T-helper 1 cell treated with Interleukin-12 subunit alpha and Interleukin-12 subunit beta and Interleukin-4 antibody, amounts not matched to agents 30 μg/mL and 1 μg/mL, for 36 hours (primary cell): Measurements from ENCODE around the gene IL1RN.

ENCODE experiments used
- H3K27ac Mint-ChIP-seq: one replicate; pipeline ENCODE4 v1.8.0; 2021; ENCODE audit warnings: mild to moderate bottlenecking, mixed read lengths
- H3K27me3 Mint-ChIP-seq: one replicate; pipeline ENCODE4 v1.8.0; 2021; ENCODE audit warnings: low read depth, mixed read lengths
- H3K36me3 Mint-ChIP-seq: one replicate; pipeline ENCODE4 v1.8.0; 2021; ENCODE audit warnings: low read depth, mixed read lengths
- H3K4me1 Mint-ChIP-seq: one replicate; pipeline ENCODE4 v1.8.0; 2021; ENCODE audit warnings: low read depth, mixed read lengths
- H3K4me3 Mint-ChIP-seq: one replicate; pipeline ENCODE4 v1.8.0; 2021; ENCODE audit warnings: mild to moderate bottlenecking, moderate library complexity, mixed read lengths
- H3K9me3 Mint-ChIP-seq: one replicate; pipeline ENCODE4 v1.8.0; 2021; ENCODE audit warnings: mixed read lengths

Gene IL1RN

GRCh38 chr2:113129519-113130078, 2.2 kb downstream of the IL1RN start:
- H3K4me3 Mint-ChIP-seq: no peak overlapping the region
- H3K9me3 Mint-ChIP-seq: no peaks in the 10 kb centered on the region
- no peak overlapping the region for H3K27ac Mint-ChIP-seq
- H3K36me3 Mint-ChIP-seq: no peaks in the 10 kb centered on the region
- no peaks in the 10 kb centered on the region for H3K27me3 Mint-ChIP-seq
- peaks cover 23% of the 10 kb centered on the region for H3K4me1 Mint-ChIP-seq

GRCh38 chr2:113131352-113132185, 4.2 kb downstream of the IL1RN start:
- Mint-ChIP-seq H3K4me1 (peaks cover 21% of the 10 kb centered on the region), H3K36me3 (no peaks in the 10 kb centered on the region), H3K4me3 (no peak overlapping the region), H3K27ac (no peak overlapping the region), H3K9me3 (no peaks in the 10 kb centered on the region), H3K27me3 (no peaks in the 10 kb centered on the region)

GRCh38 chr2:113132414-113133021, 5.1 kb downstream of the IL1RN start:
- H3K4me3 Mint-ChIP-seq: no peak overlapping the region
- H3K9me3 Mint-ChIP-seq: no peaks in the 10 kb centered on the region
- no peak overlapping the region for H3K27ac Mint-ChIP-seq
- H3K27me3 Mint-ChIP-seq: no peaks in the 10 kb centered on the region
- peaks cover 22% of the 10 kb centered on the region for H3K4me1 Mint-ChIP-seq
- no peaks in the 10 kb centered on the region for H3K36me3 Mint-ChIP-seq

GRCh38 chr2:113133704-113134598, 6.6 kb downstream of the IL1RN start:
- H3K9me3 Mint-ChIP-seq: no peaks in the 10 kb centered on the region
- H3K4me1 Mint-ChIP-seq: peaks cover 33% of the 10 kb centered on the region
- H3K27me3 Mint-ChIP-seq: no peaks in the 10 kb centered on the region
- H3K4me3 Mint-ChIP-seq: no peak overlapping the region
- peak overlapping the region; percentile 33 for H3K27ac Mint-ChIP-seq
- H3K36me3 Mint-ChIP-seq: no peaks in the 10 kb centered on the region

GRCh38 chr2:113134717-113135116, 7.3 kb downstream of the IL1RN start:
- no peaks in the 10 kb centered on the region for H3K27me3 Mint-ChIP-seq
- H3K4me1 Mint-ChIP-seq: peaks cover 39% of the 10 kb centered on the region
- H3K27ac Mint-ChIP-seq: no peak overlapping the region
- no peak overlapping the region for H3K4me3 Mint-ChIP-seq
- no peaks in the 10 kb centered on the region for H3K9me3 Mint-ChIP-seq
- H3K36me3 Mint-ChIP-seq: no peaks in the 10 kb centered on the region

- Mint-ChIP-seq H3K27ac (no peak overlapping the region), H3K36me3 (no peaks in the 10 kb centered on the region), H3K9me3 (no peaks in the 10 kb centered on the region), H3K4me3 (no peak overlapping the region), H3K4me1 (peaks cover 39% of the 10 kb centered on the region), H3K27me3 (no peaks in the 10 kb centered on the region)
Measured at GRCh38 chr2:113135317-113135716, 7.9 kb downstream of the IL1RN start.

- H3K27me3 Mint-ChIP-seq: no peaks in the 10 kb centered on the region
- H3K9me3 Mint-ChIP-seq: no peaks in the 10 kb centered on the region
- no peaks in the 10 kb centered on the region for H3K36me3 Mint-ChIP-seq
- peaks cover 39% of the 10 kb centered on the region for H3K4me1 Mint-ChIP-seq
- H3K27ac Mint-ChIP-seq: no peak overlapping the region
- no peak overlapping the region for H3K4me3 Mint-ChIP-seq
Measured at GRCh38 chr2:113136828-113137775, 9.7 kb downstream of the IL1RN start.

- no peaks in the 10 kb centered on the region for H3K36me3 Mint-ChIP-seq
- H3K27me3 Mint-ChIP-seq: peaks cover 2% of the 10 kb centered on the region
- no peaks in the 10 kb centered on the region for H3K9me3 Mint-ChIP-seq
- H3K4me3 Mint-ChIP-seq: no peak overlapping the region
- no peak overlapping the region for H3K27ac Mint-ChIP-seq
- peaks cover 39% of the 10 kb centered on the region for H3K4me1 Mint-ChIP-seq
Measured at GRCh38 chr2:113137827-113138226, 10.4 kb downstream of the IL1RN start.

GRCh38 chr2:113138428-113139322, 11.3 kb downstream of the IL1RN start:
- H3K36me3 Mint-ChIP-seq: no peaks in the 10 kb centered on the region
- peaks cover 4% of the 10 kb centered on the region for H3K27me3 Mint-ChIP-seq
- H3K27ac Mint-ChIP-seq: peak overlapping the region; percentile 7
- no peaks in the 10 kb centered on the region for H3K9me3 Mint-ChIP-seq
- peak overlapping the region; percentile 26 for H3K4me3 Mint-ChIP-seq
- peaks cover 33% of the 10 kb centered on the region for H3K4me1 Mint-ChIP-seq

- peaks cover 22% of the 10 kb centered on the region for H3K4me1 Mint-ChIP-seq
- no peak overlapping the region for H3K4me3 Mint-ChIP-seq
- H3K27ac Mint-ChIP-seq: no peak overlapping the region
- H3K36me3 Mint-ChIP-seq: peaks cover 4% of the 10 kb centered on the region
- peaks cover 24% of the 10 kb centered on the region for H3K27me3 Mint-ChIP-seq
- H3K9me3 Mint-ChIP-seq: peaks cover 8% of the 10 kb centered on the region
Measured at GRCh38 chr2:113141451-113141850, 14.1 kb downstream of the IL1RN start.

- Mint-ChIP-seq H3K4me1 (peaks cover 17% of the 10 kb centered on the region), H3K4me3 (no peak overlapping the region), H3K27ac (no peak overlapping the region), H3K27me3 (peaks cover 26% of the 10 kb centered on the region), H3K9me3 (peaks cover 8% of the 10 kb centered on the region), H3K36me3 (peaks cover 4% of the 10 kb centered on the region)
Measured at GRCh38 chr2:113142290-113142689, 14.9 kb downstream of the IL1RN start.

- H3K9me3 Mint-ChIP-seq: peaks cover 8% of the 10 kb centered on the region
- H3K4me1 Mint-ChIP-seq: peaks cover 3% of the 10 kb centered on the region
- peaks cover 32% of the 10 kb centered on the region for H3K27me3 Mint-ChIP-seq
- H3K36me3 Mint-ChIP-seq: peaks cover 4% of the 10 kb centered on the region
- no peak overlapping the region for H3K27ac Mint-ChIP-seq
- no peak overlapping the region for H3K4me3 Mint-ChIP-seq
Measured at GRCh38 chr2:113144259-113144658, 16.9 kb downstream of the IL1RN start.
